Fibroblast of lung (primary cell): ENCODE results near the gene MTOR. TPM values are rescaled to one million over a fixed set of nuclear protein-coding genes. Genes with fewer than 3 reads are reported as not detected.

Source experiments
- DNase-seq, 2 donors: peaks; one replicate each; pipeline versions ENCODE4 v3.0.0 to v3.0.0-alpha.2; 2010; ENCODE audit warnings: low read depth in 2 of 2
- H2AFZ ChIP-seq: 2 replicates; pipeline ENCODE4 v1.5.1; 2012; ENCODE audit warnings: low read length, control low read depth, inconsistent platforms
- H3K27ac ChIP-seq: 2 replicates; pipeline ENCODE4 v1.5.1; 2011; ENCODE audit warnings: low read length, control low read depth; ENCODE audit not compliant: insufficient read depth
- H3K27me3 ChIP-seq: 2 replicates; pipeline ENCODE4 v1.5.1; 2011; ENCODE audit warnings: mild to moderate bottlenecking, low read length; ENCODE audit not compliant: control insufficient read depth, insufficient read depth
- H3K36me3 ChIP-seq: 2 replicates; pipeline ENCODE4 v1.5.1; 2011; ENCODE audit warnings: low read length; ENCODE audit not compliant: control insufficient read depth, insufficient read depth
- H3K4me1 ChIP-seq: 2 replicates; pipeline ENCODE4 v1.5.1; 2011; ENCODE audit warnings: low read length; ENCODE audit not compliant: control insufficient read depth, insufficient read depth; ENCODE audit errors: extremely low read depth
- H3K4me2 ChIP-seq: 2 replicates; pipeline ENCODE4 v1.5.1; 2011; ENCODE audit warnings: low read length, control low read depth; ENCODE audit not compliant: insufficient read depth; ENCODE audit errors: extremely low read depth
- H3K4me3 ChIP-seq, 4 experiments: fragments of 200-600 bp in 1 of 4; sonication (generic) in 1 of 4; replicated peaks in 1 of 4; 2 replicates each; pipeline ENCODE4 v1.5.1; 2011 to 2016; ENCODE audit warnings: low read length in 4 of 4, low read depth in 3 of 4, mild to moderate bottlenecking in 3 of 4, control low read depth in 2 of 4, inconsistent platforms in 1 of 4, mixed read lengths in 1 of 4; ENCODE audit not compliant: insufficient read depth in 1 of 4; ENCODE audit errors: control extremely low read depth in 1 of 4
- H3K79me2 ChIP-seq: 2 replicates; pipeline ENCODE4 v1.5.1; 2012; ENCODE audit warnings: mild to moderate bottlenecking, low read length, inconsistent platforms; ENCODE audit not compliant: control insufficient read depth, insufficient read depth
- H3K9ac ChIP-seq: 2 replicates; pipeline ENCODE4 v1.5.1; 2011; ENCODE audit warnings: mild to moderate bottlenecking, low read length, control low read depth; ENCODE audit not compliant: insufficient read depth
- H3K9me3 ChIP-seq: 2 replicates; pipeline ENCODE4 v1.5.1; 2012; ENCODE audit warnings: low read depth, low read length; ENCODE audit not compliant: control insufficient read depth, insufficient read depth
- H4K20me1 ChIP-seq: 2 replicates; pipeline ENCODE4 v1.5.1; 2011; ENCODE audit warnings: low read length; ENCODE audit not compliant: control insufficient read depth, insufficient read depth; ENCODE audit errors: extremely low read depth
- CTCF ChIP-seq, 2 donors: IDR thresholded peaks in 1 of 2; conservative IDR thresholded peaks in 1 of 2; 1 replicate in 1 of 2; 2 replicates in 1 of 2; pipeline ENCODE4 v1.5.1; 2011 to 2012; ENCODE audit warnings: low read length in 2 of 2, control low read depth in 1 of 2, inconsistent platforms in 1 of 2, low read depth in 1 of 2, mild to moderate bottlenecking in 1 of 2
- EZH2 ChIP-seq: IDR thresholded peaks from 2 replicates; pipeline ENCODE4 v1.5.1; 2012; ENCODE audit warnings: low read length, control low read depth, mild to moderate bottlenecking; ENCODE audit errors: missing control alignments
- polyA plus RNA-seq, 2 donors: library from polyadenylated mRNA; depleted of rRNA in 1 of 2; stranded (reverse) in 1 of 2; unstranded in 1 of 2; fragments of >200 nt; gene quantifications; 2 replicates each; pipeline ENCODE4 v1.2.1, GENCODE V29; 2011 to 2012; ENCODE audit warnings: missing spikeins in 1 of 2
- total RNA-seq: library from RNA; depleted of rRNA; stranded (reverse); fragments of >200 nt; gene quantifications from 2 replicates; pipeline ENCODE4 v1.2.1, GENCODE V29; 2014

The MTOR gene
- total and polyA plus RNA-seq, 2 donors (not counting 1 experiment from before 2014, with no cell fraction given), result 20.2 to 36.2 TPM

DNA sequence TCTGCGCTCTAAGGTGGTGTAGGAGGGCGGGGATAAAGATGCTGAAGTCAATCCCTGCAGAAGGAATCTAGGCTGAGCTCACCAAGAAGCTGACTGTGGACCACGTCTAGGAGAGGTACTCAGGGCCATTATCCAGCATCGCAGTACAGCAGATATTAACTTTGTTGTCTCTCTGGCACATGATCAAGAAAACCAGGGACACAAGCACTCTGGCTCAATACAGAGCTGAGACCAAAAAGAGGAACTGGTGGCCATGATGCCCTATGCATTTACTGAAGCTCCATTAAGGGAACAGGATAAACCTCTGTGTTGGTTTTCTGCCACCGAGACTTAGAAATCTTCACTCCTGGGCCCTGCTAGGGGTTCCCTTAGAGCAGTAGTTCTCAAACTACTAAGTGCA lies 111.2 kb downstream of the MTOR start:
- Histone ChIP-seq H3K4me1 (peaks cover 2% of the 10 kb centered on the region), H3K36me3 (peaks cover 4% of the 10 kb centered on the region), H3K79me2 (no peaks in the 10 kb centered on the region), H4K20me1 (no peaks in the 10 kb centered on the region), H3K4me2 (no peak overlapping the region), H3K9ac (no peak overlapping the region), H3K4me3 (no peak overlapping the region), H3K27me3 (no peaks in the 10 kb centered on the region), H3K27ac (no peak overlapping the region), H2AFZ (no peak overlapping the region), H3K9me3 (no peaks in the 10 kb centered on the region)
- TF ChIP-seq CTCF (conservative IDR thresholded peaks at IDR 0.05 in 1 of 2, IDR thresholded peaks at IDR 0.05 in 1 of 2; ENCODE audit: low read depth in 1 of 2, low read length in 2 of 2), result no peak
- TF ChIP-seq EZH2, result no peak
- no peak for DNase-seq

DNA sequence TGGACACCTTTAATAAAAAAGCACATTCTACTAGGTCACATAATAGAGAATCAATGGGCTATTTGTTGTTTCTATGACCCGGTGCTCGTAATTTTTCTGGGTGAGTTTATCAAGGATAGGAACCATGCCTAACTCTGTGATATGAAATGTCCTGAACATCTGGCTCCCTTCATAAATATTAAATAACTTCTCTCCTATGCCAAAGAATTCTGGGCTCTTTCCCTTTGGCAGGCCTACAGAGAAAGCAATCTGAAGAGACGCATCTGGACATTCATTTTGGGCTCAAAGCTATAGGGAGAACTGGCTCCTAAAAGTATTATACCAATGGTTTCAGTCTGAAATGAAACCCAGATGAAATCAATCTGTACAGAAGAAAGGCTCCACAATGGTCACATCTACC lies 112.0 kb downstream of the MTOR start:
- H3K9me3 ChIP-seq, result no peaks in the 10 kb centered on the region
- peak in 1 of 2 donors; percentile 71 for DNase-seq
- H3K4me2 ChIP-seq, result no peak overlapping the region
- no peaks in the 10 kb centered on the region for H3K27me3 ChIP-seq
- H2AFZ ChIP-seq, result no peak overlapping the region
- TF ChIP-seq EZH2 (no peak), CTCF (conservative IDR thresholded peaks at IDR 0.05 in 1 of 2, IDR thresholded peaks at IDR 0.05 in 1 of 2; ENCODE audit: low read depth in 1 of 2, low read length in 2 of 2) (no peak)
- H3K79me2 ChIP-seq, result no peaks in the 10 kb centered on the region
- H3K36me3 ChIP-seq, result peaks cover 4% of the 10 kb centered on the region
- no peak overlapping the region for H3K27ac ChIP-seq
- H3K4me1 ChIP-seq, result peaks cover 2% of the 10 kb centered on the region
- H3K9ac ChIP-seq, result no peak overlapping the region
- no peak overlapping the region for H3K4me3 ChIP-seq
- no peaks in the 10 kb centered on the region for H4K20me1 ChIP-seq

- Histone ChIP-seq H3K4me2 (no peak overlapping the region), H3K79me2 (no peaks in the 10 kb centered on the region), H3K4me3 (no peak overlapping the region), H3K9me3 (no peaks in the 10 kb centered on the region), H3K9ac (no peak overlapping the region), H2AFZ (no peak overlapping the region), H3K27me3 (no peaks in the 10 kb centered on the region), H4K20me1 (no peaks in the 10 kb centered on the region), H3K27ac (no peak overlapping the region), H3K36me3 (peaks cover 4% of the 10 kb centered on the region), H3K4me1 (no peaks in the 10 kb centered on the region)
- DNase-seq, result peak in 1 of 2 donors; percentile 47
- no peak for TF ChIP-seq CTCF (conservative IDR thresholded peaks at IDR 0.05 in 1 of 2, IDR thresholded peaks at IDR 0.05 in 1 of 2; ENCODE audit: low read depth in 1 of 2, low read length in 2 of 2)
- TF ChIP-seq EZH2, result no peak
These were observed 115.1 kb downstream of the MTOR start for GRCh38 chr1:11147197-11147770.
